Measurements from ENCODE around the gene CDK2AP2.

DNA sequence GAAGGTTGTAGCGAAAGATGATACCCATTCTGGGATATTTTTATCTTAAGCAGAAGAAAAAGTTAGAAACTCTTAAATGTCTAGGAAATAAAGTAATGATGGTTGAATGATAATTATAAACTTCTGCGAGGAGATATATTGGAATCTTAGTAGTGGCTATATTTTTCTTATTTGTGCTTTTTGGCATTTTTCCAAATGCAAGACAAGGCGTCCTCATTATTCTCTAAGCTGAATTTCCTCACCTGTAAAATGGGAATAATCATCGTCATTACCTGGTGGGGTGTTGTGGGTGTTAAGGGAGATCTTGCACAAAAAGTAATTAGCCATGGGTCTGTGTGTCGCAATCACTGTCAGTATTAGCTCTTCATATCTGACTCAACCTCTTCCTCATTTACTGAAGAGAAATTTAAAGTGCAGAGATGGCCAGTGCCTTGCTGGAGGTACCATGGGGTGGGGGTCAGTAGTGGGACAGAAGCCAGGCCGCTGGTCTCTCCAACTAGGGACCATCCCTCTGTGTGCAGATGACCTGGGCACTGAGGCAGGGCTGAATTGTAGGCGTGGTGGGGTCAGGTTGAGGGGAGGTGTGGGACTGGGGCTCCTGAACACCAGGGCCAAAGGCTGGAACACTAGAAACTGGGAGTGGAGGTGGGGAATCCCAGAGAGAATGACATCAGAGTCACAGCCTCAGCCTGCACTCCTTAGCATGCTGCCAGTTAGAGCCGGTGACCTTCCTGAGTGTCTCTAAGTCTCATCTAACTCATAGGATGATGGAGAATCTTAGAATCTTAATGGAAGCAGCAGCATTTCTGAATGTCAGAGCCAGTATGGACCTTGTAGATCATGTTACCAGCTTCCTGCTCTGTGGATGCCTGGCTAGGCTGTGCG lies 6.9 kb downstream of the CDK2AP2 start:
- TF ChIP-seq, protein P1, sequence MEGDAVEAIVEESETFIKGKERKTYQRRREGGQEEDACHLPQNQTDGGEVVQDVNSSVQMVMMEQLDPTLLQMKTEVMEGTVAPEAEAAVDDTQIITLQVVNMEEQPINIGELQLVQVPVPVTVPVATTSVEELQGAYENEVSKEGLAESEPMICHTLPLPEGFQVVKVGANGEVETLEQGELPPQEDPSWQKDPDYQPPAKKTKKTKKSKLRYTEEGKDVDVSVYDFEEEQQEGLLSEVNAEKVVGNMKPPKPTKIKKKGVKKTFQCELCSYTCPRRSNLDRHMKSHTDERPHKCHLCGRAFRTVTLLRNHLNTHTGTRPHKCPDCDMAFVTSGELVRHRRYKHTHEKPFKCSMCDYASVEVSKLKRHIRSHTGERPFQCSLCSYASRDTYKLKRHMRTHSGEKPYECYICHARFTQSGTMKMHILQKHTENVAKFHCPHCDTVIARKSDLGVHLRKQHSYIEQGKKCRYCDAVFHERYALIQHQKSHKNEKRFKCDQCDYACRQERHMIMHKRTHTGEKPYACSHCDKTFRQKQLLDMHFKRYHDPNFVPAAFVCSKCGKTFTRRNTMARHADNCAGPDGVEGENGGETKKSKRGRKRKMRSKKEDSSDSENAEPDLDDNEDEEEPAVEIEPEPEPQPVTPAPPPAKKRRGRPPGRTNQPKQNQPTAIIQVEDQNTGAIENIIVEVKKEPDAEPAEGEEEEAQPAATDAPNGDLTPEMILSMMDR (IDR thresholded peaks at IDR 0.05), result no peak
- no peak for TF ChIP-seq POLR2A (IDR thresholded peaks at IDR 0.05)

Measured in esophagus squamous epithelium (tissue), 4 donors.